Renal pelvis (tissue), 4 donors: ENCODE measurements around the gene SCAMP3. TPM values are rescaled to one million over a fixed set of nuclear protein-coding genes. Genes with fewer than 3 reads are reported as not detected.

ENCODE experiments used
- DNase-seq: peaks from one replicate; pipeline ENCODE4 v3.0.0-alpha.2; 2013
- polyA plus RNA-seq, 3 donors: library from polyadenylated mRNA; unstranded; fragments of 120-200 nt; gene quantifications; one replicate each; pipeline ENCODE4 v1.2.1, GENCODE V29; 2013; ENCODE audit not compliant: insufficient read length in 3 of 3

SCAMP3 gene
- polyA plus RNA-seq, 3 donors: 66.7 to 68.5 (median 67.2) TPM

GRCh38 chr1:155207806-155208540 lies 54.2 kb downstream of the SCAMP3 start, which contains the start of gene THBS3:
Gene THBS3, minus strand, starts transcription at chr1:155207897. Its CDS starts 21 bp downstream, at chr1:155207876.
- peak; percentile 54 for DNase-seq

- peak; percentile 82 for DNase-seq
Measured at GRCh38 chr1:155206891-155207805, 55.0 kb downstream of the SCAMP3 start.

Other genes with a start within 250 kb of the SCAMP3 start
- 1 to 10 TPM; 1.9 to 2.8 (median 2.2) TPM for gene DCST2, start 228.6 kb downstream of the SCAMP3 start, polyA plus RNA-seq
- gene DCST1, start 228.5 kb downstream of the SCAMP3 start, polyA plus RNA-seq: under 1 TPM; 0.38 to 0.61 (median 0.41) TPM
- gene ADAM15, start 211.0 kb downstream of the SCAMP3 start, polyA plus RNA-seq: 10 to 100 TPM; 57.5 to 62.8 (median 58.0) TPM
- gene EFNA4, start 198.6 kb downstream of the SCAMP3 start, polyA plus RNA-seq: 10 to 100 TPM; 22.1 to 23.7 (median 23.0) TPM
- 1 to 10 TPM; 6.3 to 8.8 (median 8.4) TPM for gene EFNA3, start 183.5 kb downstream of the SCAMP3 start, polyA plus RNA-seq
- 10 to 100 TPM; 66.7 to 79.3 (median 73.3) TPM for gene EFNA1, start 134.5 kb downstream of the SCAMP3 start, polyA plus RNA-seq
- gene SLC50A1, start 126.5 kb downstream of the SCAMP3 start, polyA plus RNA-seq: 10 to 100 TPM; 45.3 to 61.3 (median 51.2) TPM
- gene DPM3, start 121.8 kb downstream of the SCAMP3 start, polyA plus RNA-seq: 10 to 100 TPM; 38.6 to 55.8 (median 50.3) TPM
- 100 to 1,000 TPM; 120 to 146 (median 127) TPM for gene KRTCAP2, start 89.1 kb downstream of the SCAMP3 start, polyA plus RNA-seq
- gene TRIM46, start 88.5 kb downstream of the SCAMP3 start, polyA plus RNA-seq: 1 to 10 TPM; 3.8 to 5.8 (median 5.8) TPM
- 10 to 100 TPM; 32.3 to 50.0 (median 43.0) TPM for gene THBS3, start 54.5 kb downstream of the SCAMP3 start, polyA plus RNA-seq
- 10 to 100 TPM; 43.4 to 50.1 (median 48.6) TPM for gene MTX1, start 53.7 kb downstream of the SCAMP3 start, polyA plus RNA-seq
- gene ENTREP3, start 6.9 kb downstream of the SCAMP3 start, polyA plus RNA-seq: 10 to 100 TPM; 26.6 to 33.0 (median 31.9) TPM
- gene CLK2, start 11.1 kb upstream of the SCAMP3 start, polyA plus RNA-seq: 10 to 100 TPM; 79.4 to 90.5 (median 89.7) TPM
- gene HCN3, start 15.1 kb upstream of the SCAMP3 start, polyA plus RNA-seq: 10 to 100 TPM; 11.6 to 13.7 (median 12.2) TPM
- gene PKLR, start 39.1 kb upstream of the SCAMP3 start, polyA plus RNA-seq: 10 to 100 TPM in 1 of 3 donors, 1 to 10 TPM in 2; 8.6 to 11.8 (median 9.1) TPM
- gene FDPS, start 46.5 kb upstream of the SCAMP3 start, polyA plus RNA-seq: 100 to 1,000 TPM; 183 to 207 (median 202) TPM
- gene RUSC1, start 58.5 kb upstream of the SCAMP3 start, polyA plus RNA-seq: 10 to 100 TPM; 35.9 to 41.7 (median 41.0) TPM